Measurements from ENCODE around the gene KRT77.

DNA sequence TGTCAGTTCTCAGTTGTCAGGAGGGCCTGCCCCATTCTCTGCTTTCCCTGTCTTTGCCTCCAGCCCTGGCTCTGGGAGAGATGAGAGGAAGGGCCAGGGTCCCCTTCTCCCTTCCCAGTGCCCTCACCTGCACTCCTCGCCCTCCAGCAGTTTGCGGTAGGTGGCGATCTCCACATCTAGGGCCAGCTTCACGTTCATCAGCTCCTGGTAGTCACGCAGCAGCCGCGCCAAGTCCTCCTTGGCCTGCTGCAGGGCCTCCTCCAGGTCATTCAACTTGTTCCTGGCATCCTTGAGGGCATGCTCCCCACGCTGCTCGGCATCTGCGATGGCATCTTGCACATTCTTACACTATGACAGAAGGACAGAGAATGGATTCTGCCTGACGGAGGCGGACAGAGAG, 56.7 kb downstream of the KRT77 start:
- TF ChIP-seq, protein P1, sequence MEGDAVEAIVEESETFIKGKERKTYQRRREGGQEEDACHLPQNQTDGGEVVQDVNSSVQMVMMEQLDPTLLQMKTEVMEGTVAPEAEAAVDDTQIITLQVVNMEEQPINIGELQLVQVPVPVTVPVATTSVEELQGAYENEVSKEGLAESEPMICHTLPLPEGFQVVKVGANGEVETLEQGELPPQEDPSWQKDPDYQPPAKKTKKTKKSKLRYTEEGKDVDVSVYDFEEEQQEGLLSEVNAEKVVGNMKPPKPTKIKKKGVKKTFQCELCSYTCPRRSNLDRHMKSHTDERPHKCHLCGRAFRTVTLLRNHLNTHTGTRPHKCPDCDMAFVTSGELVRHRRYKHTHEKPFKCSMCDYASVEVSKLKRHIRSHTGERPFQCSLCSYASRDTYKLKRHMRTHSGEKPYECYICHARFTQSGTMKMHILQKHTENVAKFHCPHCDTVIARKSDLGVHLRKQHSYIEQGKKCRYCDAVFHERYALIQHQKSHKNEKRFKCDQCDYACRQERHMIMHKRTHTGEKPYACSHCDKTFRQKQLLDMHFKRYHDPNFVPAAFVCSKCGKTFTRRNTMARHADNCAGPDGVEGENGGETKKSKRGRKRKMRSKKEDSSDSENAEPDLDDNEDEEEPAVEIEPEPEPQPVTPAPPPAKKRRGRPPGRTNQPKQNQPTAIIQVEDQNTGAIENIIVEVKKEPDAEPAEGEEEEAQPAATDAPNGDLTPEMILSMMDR (conservative IDR thresholded peaks at IDR 0.05; ENCODE audit: low read depth in 2 of 2) = peak in 1 of 2 experiments; percentile 54; a peak in 2 of 4 replicates
- TF ChIP-seq POLR2AphosphoS5 (IDR thresholded peaks at IDR 0.05; ENCODE audit: low read depth) (no peak), EZH2phosphoT487 (IDR thresholded peaks at IDR 0.05; ENCODE audit: unreplicated experiment) (no peak), EZH2 (IDR thresholded peaks at IDR 0.05; ENCODE audit: low read depth, unreplicated experiment) (no peak), ZNF114 (CRISPR knock-in tag; IDR thresholded peaks at IDR 0.05) (no peak), JUNB (IDR thresholded peaks at IDR 0.05; ENCODE audit: unreplicated experiment) (no peak)
- TF ChIP-seq, protein P2, sequence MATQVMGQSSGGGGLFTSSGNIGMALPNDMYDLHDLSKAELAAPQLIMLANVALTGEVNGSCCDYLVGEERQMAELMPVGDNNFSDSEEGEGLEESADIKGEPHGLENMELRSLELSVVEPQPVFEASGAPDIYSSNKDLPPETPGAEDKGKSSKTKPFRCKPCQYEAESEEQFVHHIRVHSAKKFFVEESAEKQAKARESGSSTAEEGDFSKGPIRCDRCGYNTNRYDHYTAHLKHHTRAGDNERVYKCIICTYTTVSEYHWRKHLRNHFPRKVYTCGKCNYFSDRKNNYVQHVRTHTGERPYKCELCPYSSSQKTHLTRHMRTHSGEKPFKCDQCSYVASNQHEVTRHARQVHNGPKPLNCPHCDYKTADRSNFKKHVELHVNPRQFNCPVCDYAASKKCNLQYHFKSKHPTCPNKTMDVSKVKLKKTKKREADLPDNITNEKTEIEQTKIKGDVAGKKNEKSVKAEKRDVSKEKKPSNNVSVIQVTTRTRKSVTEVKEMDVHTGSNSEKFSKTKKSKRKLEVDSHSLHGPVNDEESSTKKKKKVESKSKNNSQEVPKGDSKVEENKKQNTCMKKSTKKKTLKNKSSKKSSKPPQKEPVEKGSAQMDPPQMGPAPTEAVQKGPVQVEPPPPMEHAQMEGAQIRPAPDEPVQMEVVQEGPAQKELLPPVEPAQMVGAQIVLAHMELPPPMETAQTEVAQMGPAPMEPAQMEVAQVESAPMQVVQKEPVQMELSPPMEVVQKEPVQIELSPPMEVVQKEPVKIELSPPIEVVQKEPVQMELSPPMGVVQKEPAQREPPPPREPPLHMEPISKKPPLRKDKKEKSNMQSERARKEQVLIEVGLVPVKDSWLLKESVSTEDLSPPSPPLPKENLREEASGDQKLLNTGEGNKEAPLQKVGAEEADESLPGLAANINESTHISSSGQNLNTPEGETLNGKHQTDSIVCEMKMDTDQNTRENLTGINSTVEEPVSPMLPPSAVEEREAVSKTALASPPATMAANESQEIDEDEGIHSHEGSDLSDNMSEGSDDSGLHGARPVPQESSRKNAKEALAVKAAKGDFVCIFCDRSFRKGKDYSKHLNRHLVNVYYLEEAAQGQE (IDR thresholded peaks at IDR 0.05; ENCODE audit: unreplicated experiment) = no peak
- TF ChIP-seq, protein P3, sequence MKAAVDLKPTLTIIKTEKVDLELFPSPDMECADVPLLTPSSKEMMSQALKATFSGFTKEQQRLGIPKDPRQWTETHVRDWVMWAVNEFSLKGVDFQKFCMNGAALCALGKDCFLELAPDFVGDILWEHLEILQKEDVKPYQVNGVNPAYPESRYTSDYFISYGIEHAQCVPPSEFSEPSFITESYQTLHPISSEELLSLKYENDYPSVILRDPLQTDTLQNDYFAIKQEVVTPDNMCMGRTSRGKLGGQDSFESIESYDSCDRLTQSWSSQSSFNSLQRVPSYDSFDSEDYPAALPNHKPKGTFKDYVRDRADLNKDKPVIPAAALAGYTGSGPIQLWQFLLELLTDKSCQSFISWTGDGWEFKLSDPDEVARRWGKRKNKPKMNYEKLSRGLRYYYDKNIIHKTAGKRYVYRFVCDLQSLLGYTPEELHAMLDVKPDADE (IDR thresholded peaks at IDR 0.05) = no peak

Measured in GM23338 (cell line).